Skin epidermis (tissue), 12 donors: Measurements from ENCODE around the gene POMP.

Experiments
- H3K27ac ChIP-seq, 21 experiments: fragments of 200-600 bp; sonication (generic) in 11 of 21; one replicate each; pipeline ENCODE4 v1.5.0; 2020; ENCODE audit warnings: mild to moderate bottlenecking in 3 of 21, inconsistent platforms in 2 of 21, moderate library complexity in 2 of 21
- H3K4me3 ChIP-seq, 7 experiments: fragments of 200-600 bp; sonication (generic) in 2 of 7; one replicate each; pipeline ENCODE4 v1.5.0; 2020; ENCODE audit warnings: inconsistent platforms in 2 of 7, mild to moderate bottlenecking in 2 of 7, moderate library complexity in 1 of 7

Gene POMP

GRCh38 chr13:28725046-28725610, 66.2 kb downstream of the POMP start:
- no peak overlapping the region for H3K27ac ChIP-seq
- H3K4me3 ChIP-seq = no peak overlapping the region
